ENCODE results near the gene FCF1.

FCF1 gene

GRCh38 chr14:74697543-74697942 lies 15.4 kb upstream of the FCF1 start:
- DNase-seq (ENCODE audit: low read depth): no peak
- no peak overlapping the region for H3K4me3 ChIP-seq (ENCODE audit: low read depth, low read length)
- no peak for TF ChIP-seq CTCF (IDR thresholded peaks at IDR 0.05; ENCODE audit: low read depth, low read length, missing control alignments)

GRCh38 chr14:74697976-74698375 lies 15.0 kb upstream of the FCF1 start:
- H3K4me3 ChIP-seq (ENCODE audit: low read depth, low read length): no peak overlapping the region
- no peak for DNase-seq (ENCODE audit: low read depth)
- TF ChIP-seq CTCF (IDR thresholded peaks at IDR 0.05; ENCODE audit: low read depth, low read length, missing control alignments): no peak

GRCh38 chr14:74698465-74698864 lies 14.5 kb upstream of the FCF1 start:
- no peak for DNase-seq (ENCODE audit: low read depth)
- no peak overlapping the region for H3K4me3 ChIP-seq (ENCODE audit: low read depth, low read length)
- no peak for TF ChIP-seq CTCF (IDR thresholded peaks at IDR 0.05; ENCODE audit: low read depth, low read length, missing control alignments)

GRCh38 chr14:74702293-74702692 lies 10.7 kb upstream of the FCF1 start:
- no peak overlapping the region for H3K4me3 ChIP-seq (ENCODE audit: low read depth, low read length)
- no peak for TF ChIP-seq CTCF (IDR thresholded peaks at IDR 0.05; ENCODE audit: low read depth, low read length, missing control alignments)
- no peak for DNase-seq (ENCODE audit: low read depth)

GRCh38 chr14:74703043-74703442 lies 9.9 kb upstream of the FCF1 start:
- DNase-seq (ENCODE audit: low read depth): no peak
- H3K4me3 ChIP-seq (ENCODE audit: low read depth, low read length): no peak overlapping the region
- no peak for TF ChIP-seq CTCF (IDR thresholded peaks at IDR 0.05; ENCODE audit: low read depth, low read length, missing control alignments)

- TF ChIP-seq CTCF (IDR thresholded peaks at IDR 0.05; ENCODE audit: low read depth, low read length, missing control alignments): no peak
Measured at GRCh38 chr14:74704656-74705055, 8.3 kb upstream of the FCF1 start.

GRCh38 chr14:74705613-74706500 lies 7.1 kb upstream of the FCF1 start:
- DNase-seq (ENCODE audit: low read depth): no peak
- no peak overlapping the region for H3K4me3 ChIP-seq (ENCODE audit: low read depth, low read length)
- no peak for TF ChIP-seq CTCF (IDR thresholded peaks at IDR 0.05; ENCODE audit: low read depth, low read length, missing control alignments)

More at GRCh38 chr14:74704656-74705055, 8.3 kb upstream of the FCF1 start:
- no peak overlapping the region for H3K4me3 ChIP-seq (ENCODE audit: low read depth, low read length)
- DNase-seq (ENCODE audit: low read depth): no peak

All from GM12864 (cell line).